GM12875 (cell line): ENCODE data around the gene ILF2.

Source experiments
- H3K4me3 ChIP-seq: one replicate; pipeline ENCODE4 v1.5.1; 2011; ENCODE audit warnings: low read depth, low read length, control low read depth
- CTCF ChIP-seq: IDR thresholded peaks from 2 replicates; pipeline ENCODE4 v1.5.1; 2011; ENCODE audit warnings: low read depth, mild to moderate bottlenecking, control low read depth, inconsistent platforms, low read length, moderate library complexity, borderline replicate concordance; ENCODE audit not compliant: insufficient read depth

Gene ILF2

GRCh38 chr1:153687346-153688125 is 16.7 kb upstream of the ILF2 start:
- TF ChIP-seq CTCF = no peak
- H3K4me3 ChIP-seq = no peak overlapping the region

DNA sequence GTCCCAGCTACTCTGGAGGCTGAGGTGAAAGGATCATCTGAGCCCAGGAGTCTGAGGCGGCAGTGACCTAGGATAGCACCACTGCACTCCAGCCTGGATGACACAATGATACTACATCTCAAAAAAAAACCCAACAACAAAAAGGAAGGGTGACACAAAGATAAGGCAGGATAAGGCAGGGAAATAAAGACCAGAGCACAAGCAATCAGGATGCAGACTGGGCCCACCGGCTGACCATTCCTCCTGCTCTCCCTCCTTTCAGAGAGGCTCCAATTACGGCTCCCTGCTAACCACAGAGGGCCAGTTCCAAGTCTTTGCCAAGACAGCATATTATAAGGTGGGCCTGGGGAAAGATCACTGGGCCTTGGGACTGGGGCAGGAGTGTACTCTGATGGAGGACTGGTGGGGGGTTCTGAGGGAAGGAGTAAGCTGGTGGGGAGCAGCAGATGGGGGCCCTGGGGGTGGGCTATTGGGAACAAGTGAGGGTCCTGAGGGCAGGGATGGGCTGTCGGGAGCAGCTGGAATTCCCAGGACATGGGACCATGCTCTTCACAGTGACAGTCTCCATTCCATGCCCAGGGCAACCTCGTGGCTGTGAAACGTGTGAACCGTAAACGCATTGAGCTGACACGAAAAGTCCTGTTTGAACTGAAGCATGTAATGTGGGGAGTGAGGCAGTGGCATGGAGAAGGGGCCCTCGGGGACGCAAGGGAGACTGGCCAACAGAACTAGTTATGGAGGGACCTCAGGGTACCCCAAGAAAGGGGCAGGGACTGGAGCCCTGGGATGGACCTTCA is 14.9 kb upstream of the ILF2 start:
- H3K4me3 ChIP-seq = no peak overlapping the region
- TF ChIP-seq CTCF = no peak

DNA sequence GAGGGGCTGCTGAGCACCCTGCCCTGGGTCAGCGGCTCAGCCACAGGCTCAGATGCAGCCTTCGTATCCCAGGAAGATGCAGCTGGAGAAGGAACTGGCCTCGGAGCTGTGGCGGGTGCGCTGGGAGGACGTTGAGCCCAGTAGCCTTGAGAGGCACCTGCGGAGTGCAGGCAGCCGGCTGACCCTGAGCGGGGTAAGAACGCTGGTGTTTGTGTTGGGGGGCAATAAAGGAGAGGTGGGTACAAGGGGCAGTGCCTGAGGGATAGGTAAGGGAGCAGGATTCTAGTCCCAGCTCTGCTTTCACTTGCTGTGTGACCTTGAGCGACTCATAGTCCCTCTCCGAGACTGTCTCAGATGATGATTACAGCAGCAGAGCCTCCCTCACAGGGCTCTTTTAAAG is 14.1 kb upstream of the ILF2 start:
- no peak overlapping the region for H3K4me3 ChIP-seq
- no peak for TF ChIP-seq CTCF

GRCh38 chr1:153683854-153684253 is 13.1 kb upstream of the ILF2 start:
- no peak overlapping the region for H3K4me3 ChIP-seq
- TF ChIP-seq CTCF = no peak

DNA sequence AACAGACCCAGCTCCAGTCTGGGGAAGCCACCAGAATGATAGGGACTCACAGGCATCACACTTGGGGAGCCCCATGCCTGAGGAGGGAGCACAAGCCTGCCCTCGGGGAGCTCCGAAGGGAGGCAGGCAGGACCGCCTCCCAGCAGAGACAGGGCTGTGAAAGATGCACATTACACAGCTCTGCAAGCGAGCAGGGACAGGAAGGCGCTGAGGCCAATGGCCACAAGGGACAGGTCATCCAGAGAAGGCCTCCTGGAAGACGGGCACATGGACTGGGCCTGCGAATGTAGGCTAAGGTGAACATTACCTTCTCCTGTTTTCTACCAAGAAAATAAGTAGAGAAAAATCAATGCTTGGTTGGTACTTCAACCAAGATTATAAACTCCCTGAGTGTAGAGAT is 11.9 kb upstream of the ILF2 start:
- H3K4me3 ChIP-seq = no peak overlapping the region
- TF ChIP-seq CTCF = no peak

DNA sequence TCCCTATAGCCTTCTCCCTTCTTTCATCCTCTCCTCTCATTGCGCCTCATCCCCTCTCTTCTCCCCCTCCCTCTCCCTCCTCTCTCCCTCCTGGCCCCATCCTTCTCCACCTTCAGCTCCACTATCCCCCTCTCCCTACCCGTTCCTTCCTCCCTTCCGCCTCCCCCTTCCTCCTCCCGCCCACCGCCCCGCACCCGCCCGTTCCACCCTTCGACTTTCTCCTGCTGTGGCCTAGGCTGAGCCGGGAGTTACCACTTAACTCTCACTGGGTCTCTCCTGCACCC is 9.3 kb upstream of the ILF2 start:
- no peak for TF ChIP-seq CTCF
- H3K4me3 ChIP-seq = no peak overlapping the region
